ENCODE data around the gene PQBP1.
A peak's percentile ranks its signal among the peaks of the same experiment; 100 is the strongest.

The PQBP1 gene

DNA sequence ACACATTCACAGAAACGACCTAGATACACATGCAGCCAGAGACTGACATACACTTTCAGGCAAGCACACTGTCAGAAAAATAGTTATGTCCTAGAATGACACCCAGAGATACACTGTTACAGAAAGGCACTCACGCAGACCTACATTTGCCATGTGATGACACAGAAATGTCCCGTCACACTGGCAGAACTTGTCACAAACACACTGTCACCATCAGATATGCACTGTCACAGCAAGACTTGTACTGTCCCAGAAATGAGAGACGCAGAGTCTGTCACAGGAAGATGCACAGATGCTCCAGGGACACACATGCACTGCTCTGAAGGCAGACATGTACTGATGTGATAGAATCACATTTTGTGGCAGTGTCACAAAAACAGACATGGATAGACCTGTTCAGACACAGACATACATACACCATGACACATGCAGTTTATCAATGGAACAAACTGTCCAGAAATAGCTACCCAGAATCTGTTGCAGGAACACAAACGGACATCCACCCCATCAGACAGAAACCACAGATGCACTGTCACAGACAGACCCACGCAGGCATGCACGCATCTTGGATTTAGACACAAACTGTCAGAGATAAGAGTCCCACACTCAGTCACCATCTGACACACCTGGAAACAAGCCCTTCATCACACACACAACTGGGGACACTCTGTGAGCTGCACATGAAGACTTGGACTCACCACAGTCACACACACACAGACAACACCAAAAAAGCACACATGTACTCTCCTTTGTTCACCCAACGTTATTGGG lies 22.4 kb downstream of the PQBP1 start:
- peak overlapping the region; percentile 92 for H3K27ac ChIP-seq (ENCODE audit: low read depth, low read length, poor library complexity, severe bottlenecking)
- H3K36me3 ChIP-seq (ENCODE audit: insufficient read depth, low read length) = peaks cover 41% of the 10 kb centered on the region
- peak overlapping the region; percentile 62 for H3K4me2 ChIP-seq (ENCODE audit: low read length)
- H3K9me2 ChIP-seq (ENCODE audit: low read depth, low read length) = no peaks in the 10 kb centered on the region
- H3K4me3 ChIP-seq (ENCODE audit: low read depth, low read length, poor library complexity, severe bottlenecking) = peak overlapping the region; percentile 43
- H3K4me1 ChIP-seq (ENCODE audit: insufficient read depth, low read length, severe bottlenecking) = peaks cover 41% of the 10 kb centered on the region
- no peaks in the 10 kb centered on the region for H3F3A ChIP-seq (ENCODE audit: insufficient read depth, low read length)
- no peak overlapping the region for H2AFZ ChIP-seq (ENCODE audit: low read length)
- H3K9me3 ChIP-seq (ENCODE audit: low read length) = no peaks in the 10 kb centered on the region
- peaks cover 15% of the 10 kb centered on the region; the same call in 1 of the 2 replicates for H3K79me2 ChIP-seq (ENCODE audit: insufficient read depth, low read length)
- H3K9ac ChIP-seq (ENCODE audit: low read length) = peak overlapping the region; percentile 56
- TF ChIP-seq EZH2 (IDR thresholded peaks at IDR 0.05; ENCODE audit: borderline replicate concordance, low read length) = no peak
- TF ChIP-seq, protein P1, sequence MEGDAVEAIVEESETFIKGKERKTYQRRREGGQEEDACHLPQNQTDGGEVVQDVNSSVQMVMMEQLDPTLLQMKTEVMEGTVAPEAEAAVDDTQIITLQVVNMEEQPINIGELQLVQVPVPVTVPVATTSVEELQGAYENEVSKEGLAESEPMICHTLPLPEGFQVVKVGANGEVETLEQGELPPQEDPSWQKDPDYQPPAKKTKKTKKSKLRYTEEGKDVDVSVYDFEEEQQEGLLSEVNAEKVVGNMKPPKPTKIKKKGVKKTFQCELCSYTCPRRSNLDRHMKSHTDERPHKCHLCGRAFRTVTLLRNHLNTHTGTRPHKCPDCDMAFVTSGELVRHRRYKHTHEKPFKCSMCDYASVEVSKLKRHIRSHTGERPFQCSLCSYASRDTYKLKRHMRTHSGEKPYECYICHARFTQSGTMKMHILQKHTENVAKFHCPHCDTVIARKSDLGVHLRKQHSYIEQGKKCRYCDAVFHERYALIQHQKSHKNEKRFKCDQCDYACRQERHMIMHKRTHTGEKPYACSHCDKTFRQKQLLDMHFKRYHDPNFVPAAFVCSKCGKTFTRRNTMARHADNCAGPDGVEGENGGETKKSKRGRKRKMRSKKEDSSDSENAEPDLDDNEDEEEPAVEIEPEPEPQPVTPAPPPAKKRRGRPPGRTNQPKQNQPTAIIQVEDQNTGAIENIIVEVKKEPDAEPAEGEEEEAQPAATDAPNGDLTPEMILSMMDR (IDR thresholded peaks at IDR 0.05; ENCODE audit: low read length) = no peak
- H3K27me3 ChIP-seq (ENCODE audit: insufficient read depth, low read length) = no peaks in the 10 kb centered on the region
- H4K20me1 ChIP-seq (ENCODE audit: insufficient read depth, low read length) = no peaks in the 10 kb centered on the region

DNA sequence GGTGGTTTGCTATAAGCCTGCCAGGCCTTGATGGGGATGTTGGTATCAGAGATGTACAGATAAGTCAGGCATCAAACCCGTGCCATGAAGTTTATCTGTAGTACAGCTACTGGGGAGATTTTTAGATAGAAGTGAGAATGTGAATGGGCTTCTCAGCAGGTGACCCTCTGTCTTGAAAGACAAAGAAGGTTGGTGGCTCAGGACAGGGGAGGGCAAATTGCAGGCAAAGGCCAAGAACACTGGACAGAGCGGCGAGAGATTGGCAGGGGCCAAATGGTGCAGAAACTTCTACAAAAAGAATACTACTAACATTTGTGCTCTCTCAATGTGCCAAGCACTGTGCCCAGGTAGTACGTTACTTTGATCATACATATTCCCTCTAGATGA lies 23.0 kb downstream of the PQBP1 start:
- Histone ChIP-seq H3K9me3 (ENCODE audit: low read length) (no peaks in the 10 kb centered on the region), H3K27ac (ENCODE audit: low read depth, low read length, poor library complexity, severe bottlenecking) (peak overlapping the region; percentile 92), H3K79me2 (ENCODE audit: insufficient read depth, low read length) (peaks cover 15% of the 10 kb centered on the region; the same call in 1 of the 2 replicates), H4K20me1 (ENCODE audit: insufficient read depth, low read length) (no peaks in the 10 kb centered on the region), H3K4me3 (ENCODE audit: low read depth, low read length, poor library complexity, severe bottlenecking) (no peak overlapping the region), H3K4me2 (ENCODE audit: low read length) (peak overlapping the region; percentile 62), H3K4me1 (ENCODE audit: insufficient read depth, low read length, severe bottlenecking) (peaks cover 35% of the 10 kb centered on the region), H3K36me3 (ENCODE audit: insufficient read depth, low read length) (peaks cover 41% of the 10 kb centered on the region), H3K9me2 (ENCODE audit: low read depth, low read length) (no peaks in the 10 kb centered on the region), H3K9ac (ENCODE audit: low read length) (peak overlapping the region; percentile 56; the same call in 1 of the 2 replicates), H2AFZ (ENCODE audit: low read length) (no peak overlapping the region), H3K27me3 (ENCODE audit: insufficient read depth, low read length) (no peaks in the 10 kb centered on the region), H3F3A (ENCODE audit: insufficient read depth, low read length) (no peaks in the 10 kb centered on the region)
- TF ChIP-seq, protein P1 (IDR thresholded peaks at IDR 0.05; ENCODE audit: low read length) = no peak
- no peak for TF ChIP-seq EZH2 (IDR thresholded peaks at IDR 0.05; ENCODE audit: borderline replicate concordance, low read length)

DNA sequence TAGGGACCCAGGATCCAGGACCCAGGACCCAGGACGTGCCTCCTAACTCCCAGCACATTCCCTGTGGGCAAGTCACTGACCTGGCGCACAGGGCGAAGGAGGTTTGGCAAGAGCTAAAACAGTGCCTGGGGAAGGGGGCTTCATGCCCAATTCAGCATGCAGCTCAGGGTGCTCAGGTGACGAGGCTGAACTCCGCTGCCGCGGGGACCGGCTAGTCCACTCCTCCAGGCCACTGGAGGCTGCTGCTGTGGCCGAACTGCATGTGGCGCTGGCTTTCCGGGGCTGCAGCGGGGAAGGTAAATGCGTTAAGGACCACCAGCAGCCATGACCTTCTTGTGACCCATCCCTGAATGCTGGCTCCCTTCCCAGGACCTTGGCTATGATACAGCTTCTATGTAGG lies 26.0 kb downstream of the PQBP1 start:
- peaks cover 33% of the 10 kb centered on the region for H3K36me3 ChIP-seq (ENCODE audit: insufficient read depth, low read length)
- no peak for TF ChIP-seq EZH2 (IDR thresholded peaks at IDR 0.05; ENCODE audit: borderline replicate concordance, low read length)
- TF ChIP-seq, protein P1 (IDR thresholded peaks at IDR 0.05; ENCODE audit: low read length) = no peak

More for the DNA sequence above, 26.0 kb downstream of the PQBP1 start:
- H3K27ac ChIP-seq (ENCODE audit: low read depth, low read length, poor library complexity, severe bottlenecking) = no peak overlapping the region
- H4K20me1 ChIP-seq (ENCODE audit: insufficient read depth, low read length) = no peaks in the 10 kb centered on the region
- no peaks in the 10 kb centered on the region for H3K79me2 ChIP-seq (ENCODE audit: insufficient read depth, low read length)
- no peaks in the 10 kb centered on the region for H3K9me3 ChIP-seq (ENCODE audit: low read length)
- H3K4me2 ChIP-seq (ENCODE audit: low read length) = no peak overlapping the region
- H3K9ac ChIP-seq (ENCODE audit: low read length) = no peak overlapping the region
- no peak overlapping the region for H2AFZ ChIP-seq (ENCODE audit: low read length)
- no peak overlapping the region for H3K4me3 ChIP-seq (ENCODE audit: low read depth, low read length, poor library complexity, severe bottlenecking)
- H3K9me2 ChIP-seq (ENCODE audit: low read depth, low read length) = no peaks in the 10 kb centered on the region
- peaks cover 33% of the 10 kb centered on the region for H3K4me1 ChIP-seq (ENCODE audit: insufficient read depth, low read length, severe bottlenecking)
- no peaks in the 10 kb centered on the region for H3F3A ChIP-seq (ENCODE audit: insufficient read depth, low read length)
- no peaks in the 10 kb centered on the region for H3K27me3 ChIP-seq (ENCODE audit: insufficient read depth, low read length)

All from OCI-LY1 (cell line).